Heart left ventricle (tissue), 16 donors: Measurements from ENCODE around the gene MX2. TPM values are rescaled to one million over a fixed set of nuclear protein-coding genes. Genes with fewer than 3 reads are reported as not detected.

Experiments
- ATAC-seq, 4 donors: fragments of 200-7000 bp; cut with Tn5 transposase; one replicate each; pipeline ENCODE4 v1.9.1; 2020 to 2022; ENCODE audit warnings: moderate library complexity in 4 of 4, mild to moderate bottlenecking in 3 of 4, moderate number of reproducible peaks in 1 of 4
- DNase-seq, 5 donors: peaks; one replicate each; pipeline ENCODE4 v3.0.0-alpha.2; 2020
- H3K27ac ChIP-seq, 12 donors: fragments of 200-600 bp; sonication (generic) in 4 of 12; one replicate each; pipeline versions ENCODE4 v1.5.0 to v1.8.0; 2016 to 2022; ENCODE audit warnings: mild to moderate bottlenecking in 2 of 12
- H3K27me3 ChIP-seq, 9 donors: fragments of 200-600 bp; sonication (generic) in 2 of 9; one replicate each; pipeline versions ENCODE4 v1.5.1 to v1.8.0; 2016 to 2022; ENCODE audit warnings: mild to moderate bottlenecking in 3 of 9
- H3K36me3 ChIP-seq, 9 donors: fragments of 200-600 bp; sonication (generic) in 2 of 9; one replicate each; pipeline versions ENCODE4 v1.5.0 to v1.8.0; 2018 to 2022; ENCODE audit warnings: mild to moderate bottlenecking in 2 of 9
- H3K4me1 ChIP-seq, 12 donors: fragments of 200-600 bp; sonication (generic) in 4 of 12; one replicate each; pipeline versions ENCODE4 v1.5.0 to v1.8.0; 2016 to 2022; ENCODE audit warnings: mild to moderate bottlenecking in 3 of 12
- H3K4me3 ChIP-seq, 12 donors: fragments of 200-600 bp; sonication (generic) in 4 of 12; one replicate each; pipeline versions ENCODE4 v1.5.0 to v1.8.0; 2017 to 2022; ENCODE audit warnings: mild to moderate bottlenecking in 9 of 12, moderate library complexity in 4 of 12
- H3K9me3 ChIP-seq, 12 donors: fragments of 200-600 bp; sonication (generic) in 4 of 12; one replicate each; pipeline versions ENCODE4 v1.5.0 to v1.8.0; 2016 to 2022; ENCODE audit warnings: mild to moderate bottlenecking in 1 of 12
- POLR2A ChIP-seq, 2 donors: fragments of 450-650 bp; IDR thresholded peaks; one replicate each; pipeline ENCODE4 v1.6.1; 2017; ENCODE audit warnings: antibody characterized with exemption in 2 of 2, mild to moderate bottlenecking in 2 of 2, moderate library complexity in 2 of 2
- WGBS, 4 donors: extraction: QIAGEN DNeasy Blood & Tissue Kit in 2 of 4; methylation state at CpG; one replicate each; pipeline versions ENCODE4 v1.1.5 to v1.1.7; 2013 to 2018; 5-methylcytosine and 5-hydroxymethylcytosine counted together
- intact Hi-C, 10 donors: fragments of 100-400 bp; cut with DNase I; formaldehyde crosslinking; loops; one replicate each; pipeline versions ENCODE4 v1.11.1 to v1.14.2; 2022
- polyA plus RNA-seq, 2 donors: library from polyadenylated mRNA; stranded (reverse); fragments of 200-250 nt; gene quantifications; one replicate each; pipeline ENCODE4 v1.2.3, GENCODE V29; 2013
- total RNA-seq, 9 donors: library from RNA; depleted of rRNA in 2 of 9; stranded (reverse); fragments of >200 nt in 2 of 9; fragmentation: NEBNext Ultra II Directional in 3 of 9; extraction: Animal tissue kit (Norgen Biotek cat#: 25700) in 3 of 9; gene quantifications; one replicate each; pipeline versions ENCODE4 v1.1.0 to v1.2.4, GENCODE V29; 2016 to 2023
- TF ChIP-seq, protein P1 (sequence below), 12 donors: fragments of 200-600 bp; sonication (generic) in 4 of 12; IDR thresholded peaks; one replicate each; pipeline versions ENCODE4 v1.5.0 to v1.8.0; 2018 to 2022; ENCODE audit warnings: antibody characterized with exemption in 12 of 12, mild to moderate bottlenecking in 5 of 12
- donor health status: ischemic (EF 13 %, LVEDD 7.1; RV severe dilation, severe dysfunction).
- donor health status: healthy with polysubstance abuse.
- donor health status: DM: no; HTN: yes; CAD: no.
- donor health status: DM: no; HTN: no; CAD: no.
- donor health status: ischemic (EF 25% LVEDD 6.9; RV normal size, moderate dysfunction).
- donor health status: ischemic (EF 25% LVEDD 5.7; RV mildly dilated, moderate dysfunction).
- donor health status: healthy.
- donor health status: DM: yes; HTN: yes; CAD: no.
- donor health status: ischemic (EF 35%, LVEDD 5.7; RV mildly dilated, moderate dysfunction).
- donor health status: nonischemic (EF 11% LVEDD 7.7; RV severe dilation, severe dysfunction).
- donor health status: DM: yes; HTN: yes; CAD: no.
- donor health status: PGD.
- donor health status: ischemic (EF 29% LVEDD 5.4; RV normal size, mild dysfunction).
- donor health status: nonischemic (EF 23%, LVEDD 6.1; RV moderate dilation, normal function).

MX2 gene
- total and polyA plus RNA-seq, 11 donors, result 3.2 to 23.3 (median 5.7) TPM

DNA sequence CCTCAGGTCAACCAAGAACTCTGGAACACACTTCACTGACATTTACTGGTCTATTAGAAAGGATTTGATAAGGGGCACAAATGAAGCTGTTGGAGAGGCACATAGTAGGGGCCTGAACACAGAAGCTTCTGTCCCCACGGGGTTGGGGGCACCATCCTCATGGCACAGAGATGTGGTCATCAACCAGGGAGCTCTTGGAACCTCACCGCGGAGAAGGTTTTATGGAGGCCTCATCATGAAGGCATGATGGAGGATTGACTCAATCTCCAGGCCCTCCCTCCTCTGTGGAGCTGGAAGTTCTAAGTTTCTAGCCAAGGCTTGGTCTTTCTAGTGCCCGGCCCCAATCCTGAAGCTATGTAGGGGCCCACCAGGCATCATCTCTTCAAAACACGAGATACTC is 87.8 kb downstream of the MX2 start:
- Histone ChIP-seq H3K4me1 (no peaks in the 10 kb centered on the region), H3K4me3 (no peak overlapping the region), H3K36me3 (peaks cover 0 to 98% (median 92%) of the 10 kb centered on the region in 9 donors), H3K27me3 (no peaks in the 10 kb centered on the region), H3K27ac (no peak overlapping the region), H3K9me3 (no peaks in the 10 kb centered on the region)
- WGBS, 4 donors, result 72 to 88% (median 82%) methylated on average over 5 of the region's 5 CpGs
- DNase-seq (no peak), ATAC-seq (no peak)
- intact Hi-C loops, result loop anchor here in 1 of 10 donors (10.0 kb wide), 1 partner anchor 325 kb away; no protein-coding TSS in a partner anchor
- TF ChIP-seq POLR2A (IDR thresholded peaks at IDR 0.05), result no peak
- TF ChIP-seq, protein P1, sequence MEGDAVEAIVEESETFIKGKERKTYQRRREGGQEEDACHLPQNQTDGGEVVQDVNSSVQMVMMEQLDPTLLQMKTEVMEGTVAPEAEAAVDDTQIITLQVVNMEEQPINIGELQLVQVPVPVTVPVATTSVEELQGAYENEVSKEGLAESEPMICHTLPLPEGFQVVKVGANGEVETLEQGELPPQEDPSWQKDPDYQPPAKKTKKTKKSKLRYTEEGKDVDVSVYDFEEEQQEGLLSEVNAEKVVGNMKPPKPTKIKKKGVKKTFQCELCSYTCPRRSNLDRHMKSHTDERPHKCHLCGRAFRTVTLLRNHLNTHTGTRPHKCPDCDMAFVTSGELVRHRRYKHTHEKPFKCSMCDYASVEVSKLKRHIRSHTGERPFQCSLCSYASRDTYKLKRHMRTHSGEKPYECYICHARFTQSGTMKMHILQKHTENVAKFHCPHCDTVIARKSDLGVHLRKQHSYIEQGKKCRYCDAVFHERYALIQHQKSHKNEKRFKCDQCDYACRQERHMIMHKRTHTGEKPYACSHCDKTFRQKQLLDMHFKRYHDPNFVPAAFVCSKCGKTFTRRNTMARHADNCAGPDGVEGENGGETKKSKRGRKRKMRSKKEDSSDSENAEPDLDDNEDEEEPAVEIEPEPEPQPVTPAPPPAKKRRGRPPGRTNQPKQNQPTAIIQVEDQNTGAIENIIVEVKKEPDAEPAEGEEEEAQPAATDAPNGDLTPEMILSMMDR (IDR thresholded peaks at IDR 0.05), result no peak

GRCh38 chr21:41451753-41452676 is 90.2 kb downstream of the MX2 start:
- Histone ChIP-seq H3K36me3 (peaks cover 0 to 98% (median 78%) of the 10 kb centered on the region in 9 donors), H3K4me3 (no peak overlapping the region), H3K27ac (no peak overlapping the region), H3K27me3 (no peaks in the 10 kb centered on the region), H3K4me1 (no peaks in the 10 kb centered on the region), H3K9me3 (no peaks in the 10 kb centered on the region)
- no peak for TF ChIP-seq POLR2A (IDR thresholded peaks at IDR 0.05)
- TF ChIP-seq, protein P1 (IDR thresholded peaks at IDR 0.05), result no peak
- 86 to 92% (median 88%) methylated on average over 16 of the region's 16 CpGs for WGBS, 4 donors
- DNase-seq (no peak), ATAC-seq (no peak)
- intact Hi-C loops, result loop anchor here in 1 of 10 donors (10.0 kb wide), 1 partner anchor 327 kb away; no protein-coding TSS in a partner anchor

DNA sequence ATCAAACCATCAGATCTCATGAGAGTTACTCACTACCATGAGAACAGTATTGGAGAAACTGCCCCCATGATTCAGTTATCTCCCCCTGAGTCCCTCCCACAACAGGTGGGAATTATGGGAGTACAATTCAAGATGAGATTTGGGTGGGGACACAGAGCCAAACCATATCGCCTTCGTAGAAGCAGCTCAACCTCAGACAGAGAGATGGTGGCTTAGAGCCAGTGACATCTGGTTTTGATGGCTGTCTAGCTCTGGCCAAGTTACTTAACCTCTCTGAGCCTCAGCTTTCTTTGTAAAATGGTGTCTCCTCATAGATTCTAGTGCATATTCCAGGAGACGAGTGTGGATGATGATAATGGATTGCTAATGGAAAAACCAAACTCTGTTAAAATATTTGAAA is 91.4 kb downstream of the MX2 start:
- peaks cover 0 to 98% (median 75%) of the 10 kb centered on the region in 9 donors for H3K36me3 ChIP-seq
- no peak for ATAC-seq
- DNase-seq, result no peak
- no peaks in the 10 kb centered on the region for H3K9me3 ChIP-seq
- 80 to 87% (median 85%) methylated on average over 3 of the region's 3 CpGs for WGBS, 4 donors
- intact Hi-C loops, result loop anchor here in 1 of 10 donors (10.0 kb wide), 1 partner anchor 328 kb away; no protein-coding TSS in a partner anchor
- no peaks in the 10 kb centered on the region for H3K27me3 ChIP-seq
- no peak for TF ChIP-seq POLR2A (IDR thresholded peaks at IDR 0.05)
- TF ChIP-seq, protein P1 (IDR thresholded peaks at IDR 0.05), result no peak
- H3K4me3 ChIP-seq, result no peak overlapping the region
- H3K4me1 ChIP-seq, result no peaks in the 10 kb centered on the region
- no peak overlapping the region for H3K27ac ChIP-seq

DNA sequence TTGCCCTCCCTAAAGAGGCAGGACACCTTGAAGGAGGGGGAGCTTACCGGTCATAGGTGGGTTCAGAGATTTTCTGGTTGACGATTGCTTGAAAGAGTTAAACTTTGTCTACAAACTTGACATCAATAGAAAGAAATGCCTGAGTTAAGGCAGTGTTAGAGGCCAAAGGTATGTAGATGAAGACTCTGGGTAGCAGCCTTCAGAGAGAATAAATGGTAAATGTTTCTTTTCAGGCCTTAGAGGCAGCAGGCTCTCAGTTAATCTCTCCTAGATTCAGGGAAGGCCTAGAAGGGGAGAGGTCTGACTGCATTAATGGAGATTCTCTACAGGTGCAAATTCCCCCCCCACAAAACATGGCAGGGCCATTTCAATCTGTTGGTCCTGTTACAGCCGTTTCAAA is 91.9 kb downstream of the MX2 start:
- 62 to 95% (median 72%) methylated on average over 3 of the region's 3 CpGs for WGBS, 4 donors
- Histone ChIP-seq H3K4me1 (no peaks in the 10 kb centered on the region), H3K27ac (no peak overlapping the region), H3K9me3 (no peaks in the 10 kb centered on the region), H3K4me3 (no peak overlapping the region), H3K36me3 (peaks cover 0 to 99% (median 75%) of the 10 kb centered on the region in 9 donors), H3K27me3 (no peaks in the 10 kb centered on the region)
- no peak for ATAC-seq
- intact Hi-C loops, result loop anchor here in 1 of 10 donors (10.0 kb wide), 1 partner anchor 329 kb away; no protein-coding TSS in a partner anchor
- TF ChIP-seq, protein P1 (IDR thresholded peaks at IDR 0.05), result no peak
- no peak for TF ChIP-seq POLR2A (IDR thresholded peaks at IDR 0.05)
- no peak for DNase-seq
